HepG2 (cell line): Measurements from ENCODE around the gene SMARCB1. TPM values are rescaled to one million over a fixed set of nuclear protein-coding genes. Genes with fewer than 3 reads are reported as not detected.

Experiments used
- ATAC-seq: fragments of 200-7000 bp; cut with Tn5 transposase; 3 replicates; pipeline ENCODE4 v1.9.1; 2020; ENCODE audit warnings: mild to moderate bottlenecking, moderate library complexity
- BruUV-seq: library from RNA; stranded (reverse); fragments of 400-500 nt; replicated peaks from 2 replicates; lab custom pipeline; 2021; lab: Mats Ljungman, UMichigan
- CTCF ChIA-PET: fragments of 300-600 bp; formaldehyde crosslinking; extraction: SDS; loops from one replicate; lab custom pipeline; 2021; ENCODE audit warnings: low total read pairs, inconsistent platforms, low intra/inter-chr PET ratio; lab: Yijun Ruan, JAX
- POLR2A ChIA-PET: fragments of 350-600 bp; sonication (Branson Sonifier 250); formaldehyde crosslinking; loops from one replicate; lab custom pipeline; 2020; ENCODE audit warnings: antibody characterized with exemption, inconsistent platforms; lab: Yijun Ruan, JAX
- DNase-seq: peaks from one replicate; pipeline ENCODE4 v3.0.0-alpha.2; 2015; ENCODE audit warnings: low spot score
- FAIRE-seq: peaks from 3 replicates; lab custom pipeline; 2011; peaks lifted over from hg19 to GRCh38; lab: Jason Lieb, UNC
- H2AFZ ChIP-seq: one replicate; pipeline ENCODE4 v1.6.1; 2011; ENCODE audit warnings: low read length, inconsistent platforms
- H3K27ac ChIP-seq: fragments of 300-600 bp; 3 replicates; pipeline ENCODE4 v1.8.0; 2011; ENCODE audit warnings: mixed run types, mild to moderate bottlenecking, mixed read lengths, low read length, inconsistent platforms; ENCODE audit not compliant: insufficient read depth; ENCODE audit errors: extremely low read length
- H3K27me3 ChIP-seq, 2 experiments: fragments of 200-600 bp in 1 of 2; 2 replicates in 1 of 2; 3 replicates in 1 of 2; pipeline versions ENCODE4 v1.6.0 to v1.8.0; 2011; ENCODE audit warnings: low read length in 2 of 2, mild to moderate bottlenecking in 2 of 2, moderate library complexity in 2 of 2, inconsistent platforms in 1 of 2; ENCODE audit not compliant: insufficient read depth in 2 of 2, control insufficient read depth in 1 of 2
- H3K36me3 ChIP-seq, 2 experiments: fragments of 200-600 bp in 1 of 2; replicated peaks in 1 of 2; 2 replicates in 1 of 2; 3 replicates in 1 of 2; pipeline versions ENCODE4 v1.5.1 to v1.8.0; 2011; ENCODE audit warnings: low read length in 2 of 2, inconsistent platforms in 1 of 2; ENCODE audit not compliant: insufficient read depth in 2 of 2, control insufficient read depth in 1 of 2
- H3K4me1 ChIP-seq: 2 replicates; pipeline ENCODE4 v1.5.1; 2012; ENCODE audit warnings: low read length, inconsistent platforms; ENCODE audit not compliant: insufficient read depth
- H3K4me2 ChIP-seq: 2 replicates; pipeline ENCODE4 v1.6.0; 2011; ENCODE audit warnings: low read depth, low read length, inconsistent platforms
- H3K4me3 ChIP-seq, 3 experiments: fragments of 200-600 bp in 1 of 3; sonication (generic), shearing (Covaris generic) in 1 of 3; replicated peaks in 1 of 3; 2 replicates each; pipeline ENCODE4 v1.5.1; 2011 to 2016; ENCODE audit warnings: low read length in 3 of 3, inconsistent platforms in 2 of 3, low read depth in 2 of 3, mild to moderate bottlenecking in 2 of 3, control low read depth in 1 of 3, mixed read lengths in 1 of 3; ENCODE audit not compliant: insufficient read depth in 1 of 3
- H3K79me2 ChIP-seq: one replicate; pipeline ENCODE4 v1.6.1; 2011; ENCODE audit warnings: low read length, inconsistent platforms; ENCODE audit not compliant: insufficient read depth
- H3K9ac ChIP-seq: 2 replicates; pipeline ENCODE4 v1.6.0; 2011; ENCODE audit warnings: mild to moderate bottlenecking, low read depth, low read length, inconsistent platforms; ENCODE audit not compliant: insufficient read depth
- H3K9me3 ChIP-seq: 2 replicates; pipeline ENCODE4 v1.5.1; 2012; ENCODE audit warnings: mild to moderate bottlenecking, low read length
- H4K20me1 ChIP-seq: 2 replicates; pipeline ENCODE4 v1.6.0; 2011; ENCODE audit warnings: inconsistent platforms, mild to moderate bottlenecking, low read length, moderate library complexity; ENCODE audit not compliant: insufficient read depth
- MAFG ChIP-seq: sonication (generic); formaldehyde crosslinking; IDR thresholded peaks from 2 replicates; pipeline ENCODE4 v1.5.1; 2020; ENCODE audit warnings: mild to moderate bottlenecking, missing genetic modification reagents
- SMARCE1 ChIP-seq: fragments of 450-650 bp; IDR thresholded peaks from 2 replicates; pipeline ENCODE4 v1.6.1; 2017; ENCODE audit warnings: borderline replicate concordance
- SNRNP70 ChIP-seq: fragments of 200-400 bp; formaldehyde crosslinking; IDR thresholded peaks from 2 replicates; pipeline ENCODE4 v1.6.1; 2017; ENCODE audit warnings: mild to moderate bottlenecking, low read depth, low read length, moderate library complexity
- TBX3 ChIP-seq: fragments of 450-650 bp; IDR thresholded peaks from 2 replicates; pipeline ENCODE4 v1.6.1; 2017; ENCODE audit warnings: antibody characterized with exemption, mild to moderate bottlenecking, inconsistent platforms, borderline replicate concordance
- ZFP82 ChIP-seq: sonication (generic); formaldehyde crosslinking; IDR thresholded peaks from 2 replicates; pipeline ENCODE4 v1.5.1; 2020; ENCODE audit warnings: mild to moderate bottlenecking, missing genetic modification reagents, borderline replicate concordance
- ZFP90 ChIP-seq: sonication (generic); formaldehyde crosslinking; IDR thresholded peaks from 2 replicates; pipeline ENCODE4 v1.8.0; 2022; ENCODE audit warnings: missing genetic modification reagents, mild to moderate bottlenecking, inconsistent platforms, borderline replicate concordance
- ZNF264 ChIP-seq: sonication (generic); formaldehyde crosslinking; IDR thresholded peaks from 2 replicates; pipeline ENCODE4 v1.4.0; 2020; ENCODE audit warnings: missing genetic modification reagents
- ZNF296 ChIP-seq: sonication (generic); formaldehyde crosslinking; conservative IDR thresholded peaks from 2 replicates; pipeline ENCODE4 v1.5.0; 2020; ENCODE audit warnings: mild to moderate bottlenecking, missing genetic modification reagents
- ZNF792 ChIP-seq: IDR thresholded peaks from 2 replicates; pipeline ENCODE4 v1.6.1; 2016
- WGBS: methylation state at CpG from one replicate; pipeline ENCODE4 v1.1.6; 2017; ENCODE audit warnings: low lambda C conversion rate; 5-methylcytosine and 5-hydroxymethylcytosine counted together
- in situ Hi-C: cut with HindIII; loops from 2 replicates; pipeline ENCODE4 v1.10.0; 2017; ENCODE audit warnings: low pct_unique_long_range_greater_than_20kb; ENCODE audit not compliant: extremely low pct_ligation_motif_present
- intact Hi-C: fragments of 100-400 bp; cut with micrococcal nuclease; formaldehyde crosslinking; loops from one replicate; pipeline ENCODE4 v1.10.0; 2022; ENCODE audit not compliant: unreplicated experiment
- polyA plus RNA-seq, 8 experiments: library from polyadenylated mRNA; depleted of rRNA in 3 of 8; stranded (reverse) in 7 of 8; unstranded in 1 of 8; fragments of >200 nt; fragmentation: Illumina TruSeq in 4 of 8; extraction: Trizol in 4 of 8; gene quantifications; 2 replicates each; pipeline versions ENCODE4 v1.2.1 to v1.2.3, GENCODE V29; 2011 to 2016; ENCODE audit warnings: low read depth in 4 of 8, missing spikeins in 1 of 8, mixed read lengths in 1 of 8; ENCODE audit not compliant: insufficient read depth in 1 of 8
- total RNA-seq, 5 experiments: library from RNA; depleted of rRNA; stranded (reverse); fragments of >200 nt; fragmentation: Illumina TruSeq; extraction: Trizol; gene quantifications; 2 replicates each; pipeline ENCODE4 v1.2.3, GENCODE V29; 2016; ENCODE audit warnings: low read depth in 1 of 5
- TF ChIP-seq, protein P1 (sequence below): sonication (generic); formaldehyde crosslinking; IDR thresholded peaks from 2 replicates; pipeline ENCODE4 v1.5.0; 2020; ENCODE audit warnings: mild to moderate bottlenecking, missing genetic modification reagents, borderline replicate concordance
- TF ChIP-seq, protein P2 (sequence below), 2 experiments: sonication (generic) in 1 of 2; formaldehyde crosslinking in 1 of 2; IDR thresholded peaks; 2 replicates each; pipeline versions ENCODE4 v1.6.1 to v1.9.0; 2014 to 2022; ENCODE audit warnings: antibody characterized with exemption in 1 of 2, borderline replicate concordance in 1 of 2, inconsistent platforms in 1 of 2, low read depth in 1 of 2, missing genetic modification reagents in 1 of 2

Gene SMARCB1
- total and polyA plus RNA-seq, 2 of the 13 experiments (the other 11 are each of a cell fraction or from before 2014, with no cell fraction given), result 74.0 to 166 TPM

DNA sequence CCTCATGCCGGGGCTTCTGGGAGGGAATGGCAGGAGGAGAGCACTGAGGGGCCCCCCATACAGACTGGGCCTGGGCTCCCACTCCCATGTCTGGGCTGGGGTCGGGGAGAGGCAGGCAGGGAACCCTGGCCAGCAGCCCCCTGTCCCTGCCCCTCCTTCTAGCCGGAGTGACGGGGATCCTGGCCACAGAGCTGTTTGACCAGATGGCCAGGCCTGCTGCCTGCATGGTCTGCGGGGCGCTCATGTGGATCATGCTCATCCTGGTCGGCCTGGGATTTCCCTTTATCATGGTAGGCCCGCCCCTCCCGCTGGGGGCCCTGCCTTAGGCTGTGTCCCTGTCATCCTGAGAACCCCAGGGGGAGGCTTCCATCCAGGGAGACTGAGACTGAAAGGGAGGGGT lies 97.4 kb downstream of the SMARCB1 start:
- no peak for ATAC-seq
- Histone ChIP-seq H3K9me3 (no peaks in the 10 kb centered on the region), H3K27ac (no peak overlapping the region), H4K20me1 (no peaks in the 10 kb centered on the region), H3K27me3 (no peaks in the 10 kb centered on the region), H3K4me1 (peaks cover 40% of the 10 kb centered on the region), H3K79me2 (no peaks in the 10 kb centered on the region), H3K9ac (no peak overlapping the region), H2AFZ (no peak overlapping the region), H3K4me3 (no peak overlapping the region), H3K4me2 (no peak overlapping the region), H3K36me3 (peaks cover 2 to 5% of the 10 kb centered on the region in 2 experiments; a peak in 1 of 5 replicates)
- ChIA-PET CTCF (no interaction called here), POLR2A (interaction anchor here (1.3 kb wide), 2 partner anchors 10 to 27 kb away, joined by 4 to 7 read pairs; partner anchors contain the start of genes MIF and SLC2A11)
- no TSS peak for BruUV-seq
- no peak for DNase-seq
- in situ Hi-C loops, result no loop called here
- FAIRE-seq, result no peak
- 100% methylated on average over 2 of the region's 9 CpGs for WGBS
- intact Hi-C loops, result no loop called here
- TF ChIP-seq ZNF296 (CRISPR knock-in tag) (no peak), TBX3 (no peak), SNRNP70 (no peak), MAFG (CRISPR knock-in tag) (no peak), ZFP82 (CRISPR knock-in tag) (no peak), ZNF264 (CRISPR knock-in tag) (no peak), ZNF792 (CRISPR knock-in tag) (no peak), ZFP90 (CRISPR knock-in tag) (no peak), SMARCE1 (no peak)
- TF ChIP-seq, protein P1, sequence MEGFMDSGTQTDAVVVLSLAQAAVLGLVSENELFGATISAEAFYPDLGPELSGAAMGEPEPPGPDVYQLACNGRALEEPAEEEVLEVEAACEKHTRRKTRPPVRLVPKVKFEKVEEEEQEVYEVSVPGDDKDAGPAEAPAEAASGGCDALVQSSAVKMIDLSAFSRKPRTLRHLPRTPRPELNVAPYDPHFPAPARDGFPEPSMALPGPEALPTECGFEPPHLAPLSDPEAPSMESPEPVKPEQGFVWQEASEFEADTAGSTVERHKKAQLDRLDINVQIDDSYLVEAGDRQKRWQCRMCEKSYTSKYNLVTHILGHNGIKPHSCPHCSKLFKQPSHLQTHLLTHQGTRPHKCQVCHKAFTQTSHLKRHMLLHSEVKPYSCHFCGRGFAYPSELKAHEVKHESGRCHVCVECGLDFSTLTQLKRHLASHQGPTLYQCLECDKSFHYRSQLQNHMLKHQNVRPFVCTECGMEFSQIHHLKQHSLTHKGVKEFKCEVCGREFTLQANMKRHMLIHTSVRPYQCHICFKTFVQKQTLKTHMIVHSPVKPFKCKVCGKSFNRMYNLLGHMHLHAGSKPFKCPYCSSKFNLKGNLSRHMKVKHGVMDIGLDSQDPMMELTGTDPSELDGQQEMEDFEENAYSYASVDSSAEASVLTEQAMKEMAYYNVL (CRISPR knock-in tag), result no peak
- TF ChIP-seq, protein P2, sequence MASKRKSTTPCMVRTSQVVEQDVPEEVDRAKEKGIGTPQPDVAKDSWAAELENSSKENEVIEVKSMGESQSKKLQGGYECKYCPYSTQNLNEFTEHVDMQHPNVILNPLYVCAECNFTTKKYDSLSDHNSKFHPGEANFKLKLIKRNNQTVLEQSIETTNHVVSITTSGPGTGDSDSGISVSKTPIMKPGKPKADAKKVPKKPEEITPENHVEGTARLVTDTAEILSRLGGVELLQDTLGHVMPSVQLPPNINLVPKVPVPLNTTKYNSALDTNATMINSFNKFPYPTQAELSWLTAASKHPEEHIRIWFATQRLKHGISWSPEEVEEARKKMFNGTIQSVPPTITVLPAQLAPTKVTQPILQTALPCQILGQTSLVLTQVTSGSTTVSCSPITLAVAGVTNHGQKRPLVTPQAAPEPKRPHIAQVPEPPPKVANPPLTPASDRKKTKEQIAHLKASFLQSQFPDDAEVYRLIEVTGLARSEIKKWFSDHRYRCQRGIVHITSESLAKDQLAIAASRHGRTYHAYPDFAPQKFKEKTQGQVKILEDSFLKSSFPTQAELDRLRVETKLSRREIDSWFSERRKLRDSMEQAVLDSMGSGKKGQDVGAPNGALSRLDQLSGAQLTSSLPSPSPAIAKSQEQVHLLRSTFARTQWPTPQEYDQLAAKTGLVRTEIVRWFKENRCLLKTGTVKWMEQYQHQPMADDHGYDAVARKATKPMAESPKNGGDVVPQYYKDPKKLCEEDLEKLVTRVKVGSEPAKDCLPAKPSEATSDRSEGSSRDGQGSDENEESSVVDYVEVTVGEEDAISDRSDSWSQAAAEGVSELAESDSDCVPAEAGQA (IDR thresholded peaks at IDR 0.05; ENCODE audit: low read depth), result no peak
- TF ChIP-seq, protein P2 (CRISPR knock-in tag; IDR thresholded peaks at IDR 0.05; ENCODE audit: borderline replicate concordance), result no peak
